WTC11 (cell line): ENCODE results near the gene RAB25.

Source experiments
- ESRRA ChIP-seq: sonication (generic); formaldehyde crosslinking; IDR thresholded peaks from 2 replicates; pipeline ENCODE4 v1.8.1; 2022; ENCODE audit warnings: mild to moderate bottlenecking, missing genetic modification reagents, borderline replicate concordance
- FOXK1 ChIP-seq: sonication (generic); formaldehyde crosslinking; IDR thresholded peaks from 2 replicates; pipeline ENCODE4 v1.8.0; 2022; ENCODE audit warnings: mild to moderate bottlenecking, moderate library complexity, missing genetic modification reagents
- RELA ChIP-seq: sonication (generic); formaldehyde crosslinking; IDR thresholded peaks from 2 replicates; pipeline ENCODE4 v1.8.1; 2022; ENCODE audit warnings: missing genetic modification reagents, mild to moderate bottlenecking, borderline replicate concordance
- TCF7 ChIP-seq: sonication (generic); formaldehyde crosslinking; IDR thresholded peaks from 2 replicates; pipeline ENCODE4 v1.8.0; 2022; ENCODE audit warnings: mild to moderate bottlenecking, low read depth, missing genetic modification reagents, moderate library complexity
- TP53 ChIP-seq: sonication (generic); formaldehyde crosslinking; IDR thresholded peaks from 2 replicates; pipeline ENCODE4 v1.8.1; 2023; ENCODE audit warnings: mild to moderate bottlenecking, missing genetic modification reagents
- ZBTB21 ChIP-seq: sonication (generic); formaldehyde crosslinking; IDR thresholded peaks from 2 replicates; pipeline ENCODE4 v1.8.1; 2023; ENCODE audit warnings: mild to moderate bottlenecking, missing genetic modification reagents, borderline replicate concordance
- TF ChIP-seq, protein P1 (sequence below): fragments of 200-600 bp; IDR thresholded peaks from 2 replicates; pipeline ENCODE4 v1.8.0; 2022; ENCODE audit warnings: antibody characterized with exemption
- TF ChIP-seq, protein P2 (sequence below): sonication (generic); formaldehyde crosslinking; IDR thresholded peaks from 2 replicates; pipeline ENCODE4 v1.8.1; 2022; ENCODE audit warnings: mild to moderate bottlenecking, missing genetic modification reagents, moderate library complexity, borderline replicate concordance
- TF ChIP-seq, protein P3 (sequence below): sonication (generic); formaldehyde crosslinking; IDR thresholded peaks from 2 replicates; pipeline ENCODE4 v1.8.1; 2023; ENCODE audit warnings: mild to moderate bottlenecking, missing genetic modification reagents, moderate library complexity
- TF ChIP-seq, protein P4 (sequence below): sonication (generic); formaldehyde crosslinking; IDR thresholded peaks from 2 replicates; pipeline ENCODE4 v1.8.1; 2023; ENCODE audit warnings: mild to moderate bottlenecking, missing genetic modification reagents, borderline replicate concordance

DNA sequence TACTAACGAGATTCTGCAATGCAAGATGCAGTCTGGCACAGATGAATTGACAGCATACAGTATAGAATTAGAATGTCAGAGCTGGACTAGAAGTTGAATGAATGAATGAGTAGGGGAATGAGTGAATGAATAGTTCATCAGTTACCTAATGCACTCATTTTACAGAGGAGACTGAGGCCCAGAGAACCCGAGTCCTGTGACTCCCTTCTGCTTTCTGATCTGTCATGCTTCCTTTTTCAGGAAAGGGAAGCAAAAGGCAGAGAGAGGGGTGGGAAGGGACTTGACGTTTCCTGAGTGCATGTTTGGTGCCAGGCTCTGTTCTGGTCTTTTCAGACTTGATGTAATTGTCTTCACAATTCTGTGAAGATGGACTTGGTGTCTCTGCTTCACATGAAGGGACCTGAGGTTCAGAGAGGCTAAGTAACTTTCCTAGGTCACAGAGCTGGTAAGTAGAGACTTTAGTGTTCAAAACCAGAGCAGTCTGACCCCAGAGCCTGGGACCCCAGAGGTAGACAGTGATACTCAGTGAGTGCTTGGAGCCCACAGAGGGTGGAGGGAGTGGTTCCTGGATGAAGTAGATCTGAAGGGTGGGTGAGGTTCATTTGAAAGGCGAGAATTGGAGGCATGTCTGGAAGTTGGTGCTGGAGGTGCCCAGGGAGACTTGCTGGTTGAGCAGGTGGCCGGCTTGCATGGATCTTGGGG lies 29.3 kb downstream of the RAB25 start:
- TF ChIP-seq, protein P1, sequence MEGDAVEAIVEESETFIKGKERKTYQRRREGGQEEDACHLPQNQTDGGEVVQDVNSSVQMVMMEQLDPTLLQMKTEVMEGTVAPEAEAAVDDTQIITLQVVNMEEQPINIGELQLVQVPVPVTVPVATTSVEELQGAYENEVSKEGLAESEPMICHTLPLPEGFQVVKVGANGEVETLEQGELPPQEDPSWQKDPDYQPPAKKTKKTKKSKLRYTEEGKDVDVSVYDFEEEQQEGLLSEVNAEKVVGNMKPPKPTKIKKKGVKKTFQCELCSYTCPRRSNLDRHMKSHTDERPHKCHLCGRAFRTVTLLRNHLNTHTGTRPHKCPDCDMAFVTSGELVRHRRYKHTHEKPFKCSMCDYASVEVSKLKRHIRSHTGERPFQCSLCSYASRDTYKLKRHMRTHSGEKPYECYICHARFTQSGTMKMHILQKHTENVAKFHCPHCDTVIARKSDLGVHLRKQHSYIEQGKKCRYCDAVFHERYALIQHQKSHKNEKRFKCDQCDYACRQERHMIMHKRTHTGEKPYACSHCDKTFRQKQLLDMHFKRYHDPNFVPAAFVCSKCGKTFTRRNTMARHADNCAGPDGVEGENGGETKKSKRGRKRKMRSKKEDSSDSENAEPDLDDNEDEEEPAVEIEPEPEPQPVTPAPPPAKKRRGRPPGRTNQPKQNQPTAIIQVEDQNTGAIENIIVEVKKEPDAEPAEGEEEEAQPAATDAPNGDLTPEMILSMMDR, result no peak
- TF ChIP-seq FOXK1 (CRISPR knock-in tag), result no peak
- TF ChIP-seq, protein P2, sequence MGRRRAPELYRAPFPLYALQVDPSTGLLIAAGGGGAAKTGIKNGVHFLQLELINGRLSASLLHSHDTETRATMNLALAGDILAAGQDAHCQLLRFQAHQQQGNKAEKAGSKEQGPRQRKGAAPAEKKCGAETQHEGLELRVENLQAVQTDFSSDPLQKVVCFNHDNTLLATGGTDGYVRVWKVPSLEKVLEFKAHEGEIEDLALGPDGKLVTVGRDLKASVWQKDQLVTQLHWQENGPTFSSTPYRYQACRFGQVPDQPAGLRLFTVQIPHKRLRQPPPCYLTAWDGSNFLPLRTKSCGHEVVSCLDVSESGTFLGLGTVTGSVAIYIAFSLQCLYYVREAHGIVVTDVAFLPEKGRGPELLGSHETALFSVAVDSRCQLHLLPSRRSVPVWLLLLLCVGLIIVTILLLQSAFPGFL (CRISPR knock-in tag), result no peak
- no peak for TF ChIP-seq ZBTB21 (CRISPR knock-in tag)
- no peak for TF ChIP-seq TP53 (CRISPR knock-in tag)
- TF ChIP-seq, protein P3, sequence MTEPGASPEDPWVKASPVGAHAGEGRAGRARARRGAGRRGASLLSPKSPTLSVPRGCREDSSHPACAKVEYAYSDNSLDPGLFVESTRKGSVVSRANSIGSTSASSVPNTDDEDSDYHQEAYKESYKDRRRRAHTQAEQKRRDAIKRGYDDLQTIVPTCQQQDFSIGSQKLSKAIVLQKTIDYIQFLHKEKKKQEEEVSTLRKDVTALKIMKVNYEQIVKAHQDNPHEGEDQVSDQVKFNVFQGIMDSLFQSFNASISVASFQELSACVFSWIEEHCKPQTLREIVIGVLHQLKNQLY (CRISPR knock-in tag), result no peak
- no peak for TF ChIP-seq ESRRA (CRISPR knock-in tag)
- TF ChIP-seq RELA, result no peak
- TF ChIP-seq TCF7 (CRISPR knock-in tag), result no peak
- TF ChIP-seq, protein P4, sequence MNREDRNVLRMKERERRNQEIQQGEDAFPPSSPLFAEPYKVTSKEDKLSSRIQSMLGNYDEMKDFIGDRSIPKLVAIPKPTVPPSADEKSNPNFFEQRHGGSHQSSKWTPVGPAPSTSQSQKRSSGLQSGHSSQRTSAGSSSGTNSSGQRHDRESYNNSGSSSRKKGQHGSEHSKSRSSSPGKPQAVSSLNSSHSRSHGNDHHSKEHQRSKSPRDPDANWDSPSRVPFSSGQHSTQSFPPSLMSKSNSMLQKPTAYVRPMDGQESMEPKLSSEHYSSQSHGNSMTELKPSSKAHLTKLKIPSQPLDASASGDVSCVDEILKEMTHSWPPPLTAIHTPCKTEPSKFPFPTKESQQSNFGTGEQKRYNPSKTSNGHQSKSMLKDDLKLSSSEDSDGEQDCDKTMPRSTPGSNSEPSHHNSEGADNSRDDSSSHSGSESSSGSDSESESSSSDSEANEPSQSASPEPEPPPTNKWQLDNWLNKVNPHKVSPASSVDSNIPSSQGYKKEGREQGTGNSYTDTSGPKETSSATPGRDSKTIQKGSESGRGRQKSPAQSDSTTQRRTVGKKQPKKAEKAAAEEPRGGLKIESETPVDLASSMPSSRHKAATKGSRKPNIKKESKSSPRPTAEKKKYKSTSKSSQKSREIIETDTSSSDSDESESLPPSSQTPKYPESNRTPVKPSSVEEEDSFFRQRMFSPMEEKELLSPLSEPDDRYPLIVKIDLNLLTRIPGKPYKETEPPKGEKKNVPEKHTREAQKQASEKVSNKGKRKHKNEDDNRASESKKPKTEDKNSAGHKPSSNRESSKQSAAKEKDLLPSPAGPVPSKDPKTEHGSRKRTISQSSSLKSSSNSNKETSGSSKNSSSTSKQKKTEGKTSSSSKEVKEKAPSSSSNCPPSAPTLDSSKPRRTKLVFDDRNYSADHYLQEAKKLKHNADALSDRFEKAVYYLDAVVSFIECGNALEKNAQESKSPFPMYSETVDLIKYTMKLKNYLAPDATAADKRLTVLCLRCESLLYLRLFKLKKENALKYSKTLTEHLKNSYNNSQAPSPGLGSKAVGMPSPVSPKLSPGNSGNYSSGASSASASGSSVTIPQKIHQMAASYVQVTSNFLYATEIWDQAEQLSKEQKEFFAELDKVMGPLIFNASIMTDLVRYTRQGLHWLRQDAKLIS (CRISPR knock-in tag), result no peak
